K562 treated with DMSO at 1 percent for 12 hours (cell line): ENCODE measurements around the gene ACSS2. TPM values are rescaled to one million over a fixed set of nuclear protein-coding genes. Genes with fewer than 3 reads are reported as not detected.

Experiments used
- total RNA-seq: library from RNA; unstranded; fragments of 300-600 nt; gene quantifications from 2 replicates; pipeline ENCODE4 v1.2.3, GENCODE V29; 2022; ENCODE audit not compliant: insufficient read depth

The ACSS2 gene
- total RNA-seq: 46.9 and 65.9 TPM in 2 replicates

GRCh38 chr20:34876406-34877282, at the start of gene ACSS2:
TSS of gene ACSS2 (plus strand) at chr20:34876612. CDS start at chr20:34876646, 34 bp downstream.

GRCh38 chr20:34872622-34873224, 3.7 kb upstream of the ACSS2 start, which contains the start of gene GGT7:
TSS of gene GGT7 (minus strand) at chr20:34872856. CDS start at chr20:34872815, 41 bp downstream.

GRCh38 chr20:34955231-34956040, 79.0 kb downstream of the ACSS2 start, which contains the start of the genes GSS and MYH7B:
TSS of gene GSS (minus strand) at chr20:34955806. CDS start at chr20:34951852, 3,954 bp downstream.
TSS of gene MYH7B (plus strand) at chr20:34955868. CDS start at chr20:34978006, 22,138 bp downstream.

Other genes starting within 250 kb of the ACSS2 start
- gene PIGU, start 199.5 kb upstream of the ACSS2 start, total RNA-seq: 21.6 and 30.4 TPM in 2 replicates
- 8.0 and 27.1 TPM in 2 replicates for gene TP53INP2, start 172.3 kb upstream of the ACSS2 start, total RNA-seq
- 4.7 and 18.8 TPM in 2 replicates for gene NCOA6, start 51.0 kb upstream of the ACSS2 start, total RNA-seq
- 27.9 and 44.4 TPM in 2 replicates for gene GGT7, start 3.8 kb upstream of the ACSS2 start, total RNA-seq
- gene GSS, start 79.2 kb downstream of the ACSS2 start, total RNA-seq: 46.8 and 63.6 TPM in 2 replicates
- gene MYH7B, start 79.3 kb downstream of the ACSS2 start, total RNA-seq: not detected in 2 replicates
- 67.0 and 96.4 TPM in 2 replicates for gene TRPC4AP, start 216.2 kb downstream of the ACSS2 start, total RNA-seq